HG03521 (cell line): ENCODE results near the gene SNCAIP.
A peak's percentile ranks its signal among the peaks of the same experiment; 100 is the strongest.

Experiments
- ATAC-seq: cut with Tn5 transposase; IDR thresholded peaks from one replicate; pipeline ENCODE4 v1.9.1; 2021; ENCODE audit warnings: mild to moderate bottlenecking, moderate library complexity; ENCODE audit not compliant: unreplicated experiment

Gene SNCAIP

DNA sequence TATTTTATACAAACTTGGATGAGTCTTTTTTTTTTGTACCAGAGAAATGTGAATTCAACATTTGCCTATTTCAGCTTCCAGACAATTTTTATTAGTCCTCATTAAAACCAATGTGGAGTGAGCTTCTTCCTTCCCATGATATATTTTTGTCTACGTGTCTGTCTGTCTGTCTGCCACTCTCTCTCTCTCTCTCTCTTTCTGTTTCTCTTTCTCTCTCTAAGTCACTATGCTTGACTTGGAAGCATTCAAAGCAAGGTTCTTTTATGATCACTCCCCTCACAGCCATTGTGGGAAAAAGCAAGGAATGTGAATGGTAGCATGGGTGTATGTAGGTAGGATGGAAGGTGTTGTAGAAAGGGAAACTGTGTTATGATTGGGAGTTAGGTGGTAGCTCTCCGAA is 80.2 kb downstream of the SNCAIP start:
- no peak for ATAC-seq

GRCh38 chr5:122392824-122393223 is 80.8 kb downstream of the SNCAIP start:
- ATAC-seq = no peak

- ATAC-seq = no peak
These were observed 82.4 kb downstream of the SNCAIP start for GRCh38 chr5:122394284-122394930.

DNA sequence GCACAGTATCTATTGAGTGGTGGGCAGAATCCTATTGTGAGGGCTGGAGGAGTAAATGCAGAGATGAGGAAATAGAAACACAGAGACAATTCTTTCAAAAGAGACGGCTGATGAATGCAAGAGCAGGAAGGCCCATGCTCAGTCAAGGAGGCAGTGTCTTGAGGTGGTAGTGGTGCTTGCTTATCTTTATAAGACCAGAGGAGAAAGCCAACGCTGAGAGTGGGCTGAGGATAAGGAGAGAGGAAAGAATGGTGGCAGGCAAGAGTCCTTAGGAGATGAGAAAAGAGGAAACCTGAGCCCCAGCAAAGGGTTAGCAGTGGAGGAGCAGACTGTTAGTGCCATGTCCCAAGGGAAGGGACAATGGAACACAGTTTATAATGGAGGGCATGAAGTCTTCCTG is 86.0 kb downstream of the SNCAIP start:
- ATAC-seq = no peak

DNA sequence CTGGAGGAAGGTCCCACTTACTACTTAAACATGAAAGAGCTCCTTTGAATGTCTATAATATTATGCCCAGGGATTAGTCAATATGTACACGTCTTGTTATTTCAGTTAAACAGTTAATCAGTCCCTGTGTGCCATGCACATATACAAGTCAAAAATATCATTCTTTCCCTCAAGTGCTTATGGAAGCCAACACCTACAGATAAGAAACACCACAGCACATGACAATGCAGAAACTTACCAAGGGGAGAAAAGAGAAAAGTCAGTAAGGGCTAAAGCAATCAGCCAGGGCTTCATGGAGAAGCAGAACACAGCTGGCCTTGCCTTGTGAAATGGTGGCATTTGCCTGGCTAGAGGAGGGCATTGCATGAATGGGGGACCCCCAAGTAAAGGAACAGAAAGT is 88.3 kb downstream of the SNCAIP start:
- ATAC-seq = no peak

- ATAC-seq = no peak
These were observed 88.9 kb downstream of the SNCAIP start for GRCh38 chr5:122400938-122401337.

- ATAC-seq = no peak
These were observed 90.1 kb downstream of the SNCAIP start for GRCh38 chr5:122401976-122402725.

DNA sequence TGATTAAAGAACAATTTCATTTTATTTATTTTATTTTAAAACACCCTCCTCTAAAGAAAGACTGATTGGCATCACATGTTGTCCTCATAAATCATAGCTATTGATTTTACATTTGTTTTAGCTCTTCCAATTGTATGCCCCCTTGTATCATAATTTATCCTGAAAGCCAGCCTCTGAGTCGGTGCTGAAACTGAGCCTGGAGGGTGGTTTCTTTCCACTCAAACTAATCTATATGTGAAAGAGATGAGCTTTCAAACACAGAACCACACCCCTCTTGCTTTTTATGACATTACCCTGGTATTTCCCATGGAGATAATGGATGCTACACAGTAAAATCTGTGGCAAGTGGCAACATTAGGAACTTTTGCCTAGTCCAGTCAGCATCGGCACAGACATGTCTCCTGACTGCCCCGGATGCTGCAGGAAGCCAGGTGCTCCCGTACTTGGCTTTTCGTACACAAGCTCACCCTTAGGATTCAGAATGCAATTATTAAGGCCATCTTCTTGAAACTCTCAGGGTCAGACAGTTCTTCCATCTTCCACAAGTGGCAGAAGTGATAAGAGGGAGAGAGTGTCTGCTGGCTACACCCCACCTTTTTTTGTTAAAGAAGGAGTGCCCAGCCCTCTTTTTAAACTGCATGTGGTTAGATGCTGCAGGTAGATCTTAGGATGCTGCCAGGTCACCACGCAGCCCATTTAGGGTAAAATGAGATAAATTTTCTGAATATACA is 91.1 kb downstream of the SNCAIP start:
- ATAC-seq = no peak

DNA sequence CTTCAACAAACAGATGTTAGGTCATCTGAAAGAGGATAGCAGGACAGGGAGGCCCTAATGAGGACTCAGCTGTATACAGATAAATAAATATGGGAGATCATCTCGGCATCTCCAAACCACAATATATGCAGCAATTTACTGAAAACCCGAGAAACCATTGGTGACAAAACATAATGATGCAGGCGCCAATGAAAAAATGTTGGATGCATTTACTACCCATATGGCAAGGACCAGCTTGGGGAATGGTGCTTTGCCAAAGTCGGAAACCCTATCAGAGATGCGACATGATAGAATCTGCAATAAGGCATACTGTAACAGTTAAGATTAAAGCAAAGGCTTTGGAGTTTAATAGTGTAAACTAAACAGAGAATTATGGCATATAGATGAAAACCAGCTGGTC is 92.0 kb downstream of the SNCAIP start:
- ATAC-seq = no peak

- no peak for ATAC-seq
These were observed 92.8 kb downstream of the SNCAIP start for GRCh38 chr5:122404653-122405362.

GRCh38 chr5:122405751-122406150 is 93.7 kb downstream of the SNCAIP start:
- no peak for ATAC-seq

- ATAC-seq = no peak
These were observed 94.1 kb downstream of the SNCAIP start for GRCh38 chr5:122406181-122406580.

DNA sequence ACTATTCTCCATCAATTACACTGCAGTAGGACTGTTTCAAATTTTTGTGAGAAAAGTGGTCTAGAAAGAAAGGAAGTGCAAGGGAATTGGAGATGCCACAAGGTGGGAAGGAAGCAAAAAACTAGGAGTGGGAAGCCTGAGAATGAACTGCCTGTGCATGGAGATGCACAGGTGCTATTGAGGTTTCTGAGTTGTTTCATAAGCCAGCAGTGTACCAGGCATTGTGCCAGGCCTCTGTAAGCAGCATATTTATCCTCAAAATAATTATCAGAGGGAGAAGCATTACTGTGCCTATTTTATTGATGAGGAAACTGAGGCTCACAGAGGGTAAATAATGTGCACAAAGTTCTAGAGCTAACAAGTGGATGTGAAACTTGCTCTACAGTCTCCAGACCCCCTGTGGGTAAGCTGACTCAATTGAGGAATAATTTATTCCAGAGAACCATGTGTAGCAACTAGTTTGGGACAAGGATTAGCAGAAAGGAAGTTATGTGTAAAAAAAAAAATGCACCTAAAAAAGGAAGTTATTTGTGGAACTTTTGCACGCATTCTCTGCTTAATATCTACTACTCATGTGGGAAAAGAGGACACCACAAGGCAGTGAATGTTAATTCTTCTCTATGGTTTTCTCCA is 96.7 kb downstream of the SNCAIP start:
- ATAC-seq = no peak

- ATAC-seq = no peak
These were observed 100.9 kb downstream of the SNCAIP start for GRCh38 chr5:122412966-122413365.

- ATAC-seq = no peak
These were observed 101.7 kb downstream of the SNCAIP start for GRCh38 chr5:122413722-122414121.

DNA sequence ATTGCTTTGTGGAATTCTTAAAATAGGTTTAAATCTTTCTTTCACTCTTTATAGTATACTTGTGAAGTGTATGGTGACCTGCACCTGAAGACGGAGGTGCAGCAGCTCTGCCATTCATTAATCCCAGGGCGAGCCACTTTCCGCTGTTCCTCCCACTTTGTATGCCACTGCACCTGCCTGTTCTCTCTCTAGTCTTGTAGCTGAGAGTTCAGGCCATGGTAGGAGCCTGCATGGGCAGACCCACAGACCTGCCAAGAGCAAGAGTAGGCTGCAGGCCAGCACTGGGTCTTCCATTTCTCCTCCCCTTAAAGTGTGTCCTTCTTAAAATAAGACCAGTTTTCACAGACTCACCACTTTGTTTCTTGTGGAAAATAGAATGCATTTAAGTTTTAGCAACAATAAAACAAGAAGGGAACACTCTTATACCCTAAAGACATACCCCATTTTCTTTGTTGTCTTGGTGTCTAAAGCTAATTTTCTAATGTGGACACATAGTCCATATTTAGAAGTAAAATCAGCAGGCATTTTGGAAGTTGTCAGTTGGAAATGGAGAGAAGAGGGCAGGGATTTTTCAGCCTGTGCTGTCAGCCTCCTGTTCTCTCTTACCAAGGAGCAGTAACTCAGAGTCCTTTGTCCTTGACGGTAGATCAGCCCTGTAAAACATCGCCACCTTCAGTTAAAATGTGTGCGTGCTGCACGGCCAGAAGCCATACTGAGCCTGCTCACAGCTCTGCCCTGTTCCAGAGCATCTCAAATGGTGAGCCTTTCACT is 103.2 kb downstream of the SNCAIP start:
- peak; percentile 61 for ATAC-seq

GRCh38 chr5:122415801-122416120 is 103.7 kb downstream of the SNCAIP start:
- ATAC-seq = no peak

- ATAC-seq = no peak
These were observed 107.3 kb downstream of the SNCAIP start for GRCh38 chr5:122419142-122419894.

DNA sequence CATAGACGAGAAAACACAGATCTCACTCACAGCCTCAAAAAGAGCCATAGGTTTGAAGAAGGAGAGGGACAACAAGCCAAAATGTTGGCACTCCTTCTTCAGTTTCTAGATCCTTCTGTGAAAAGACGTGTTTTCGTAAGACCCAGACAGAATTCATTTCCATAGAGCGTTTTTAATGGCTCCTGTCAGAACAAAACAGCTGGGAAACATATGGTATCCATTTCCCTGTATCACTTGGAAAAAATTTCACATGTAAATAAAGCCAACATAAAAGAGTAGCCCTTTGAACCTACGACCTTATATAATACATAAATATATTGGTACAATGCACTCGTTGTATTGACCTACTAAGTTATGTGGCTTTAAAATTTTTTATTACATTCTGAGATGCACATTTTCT is 108.1 kb downstream of the SNCAIP start:
- ATAC-seq = no peak
